ENCODE results near the gene LRRK1. TPM values are rescaled to one million over a fixed set of nuclear protein-coding genes. Genes with fewer than 3 reads are reported as not detected.

The LRRK1 gene
- total RNA-seq, 1 experiment from 2014 or later, result 7.6 TPM

DNA sequence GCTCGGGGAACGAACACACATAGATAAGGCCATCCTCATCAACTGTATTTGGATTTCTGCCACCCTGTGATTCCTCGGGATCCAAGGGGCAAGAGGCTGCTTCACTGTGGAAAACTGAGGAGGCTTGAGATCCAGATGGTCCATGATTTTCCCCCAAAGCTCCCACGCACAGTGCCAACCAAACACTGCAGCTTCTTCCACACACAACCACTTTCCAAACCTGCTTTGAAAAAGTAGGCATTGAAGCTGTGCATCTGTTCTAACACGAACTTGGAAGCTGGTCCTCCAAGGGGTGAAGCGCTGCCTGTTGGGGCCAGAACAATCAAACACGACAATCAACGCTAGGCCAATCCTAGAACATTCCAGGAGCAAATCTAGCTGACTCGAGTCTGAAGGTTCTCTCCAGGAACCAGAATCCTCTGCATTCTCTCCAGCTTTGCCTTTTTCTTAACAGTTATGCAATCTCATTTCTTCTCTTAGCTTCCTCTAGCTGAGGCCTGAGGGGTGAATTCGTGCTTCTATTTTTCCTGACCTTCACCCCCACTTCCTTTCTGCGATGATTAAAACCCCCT lies 104.4 kb downstream of the LRRK1 start:
- Mint-ChIP-seq H3K27me3 (ENCODE audit: low read depth) (no peaks in the 10 kb centered on the region; the same call in 1 of the 2 replicates), H3K4me3 (no peak overlapping the region), H3K9me3 (no peaks in the 10 kb centered on the region), H3K4me1 (peaks cover 23% of the 10 kb centered on the region), H3K27ac (no peak overlapping the region), H3K36me3 (no peaks in the 10 kb centered on the region; the same call in 1 of the 2 replicates)
- ChIA-PET CTCF (interaction anchor here (1.0 to 6.8 kb wide), 6 partner anchors 16 to 234 kb away, joined by 3 to 76 read pairs (median 4); no protein-coding TSS in a partner anchor), POLR2A (interaction anchor here (0.6 kb wide), 1 partner anchor 46 kb away, joined by 3 read pairs; no protein-coding TSS in a partner anchor)
- TF ChIP-seq CBFB (CRISPR knock-in tag; IDR thresholded peaks at IDR 0.05; ENCODE audit: low read depth) (no peak), PRRX2 (CRISPR knock-in tag; IDR thresholded peaks at IDR 0.05) (no peak), ZNF263 (CRISPR knock-in tag; IDR thresholded peaks at IDR 0.05; ENCODE audit: low read depth) (no peak), RELA (CRISPR knock-in tag; IDR thresholded peaks at IDR 0.05; ENCODE audit: borderline replicate concordance) (no peak), ATF2 (CRISPR knock-in tag; IDR thresholded peaks at IDR 0.05; ENCODE audit: borderline replicate concordance, low read depth) (no peak), EMX1 (CRISPR knock-in tag; IDR thresholded peaks at IDR 0.05) (no peak), ZNF317 (CRISPR knock-in tag; IDR thresholded peaks at IDR 0.05; ENCODE audit: borderline replicate concordance, low read depth) (no peak)
- TF ChIP-seq, protein P1, sequence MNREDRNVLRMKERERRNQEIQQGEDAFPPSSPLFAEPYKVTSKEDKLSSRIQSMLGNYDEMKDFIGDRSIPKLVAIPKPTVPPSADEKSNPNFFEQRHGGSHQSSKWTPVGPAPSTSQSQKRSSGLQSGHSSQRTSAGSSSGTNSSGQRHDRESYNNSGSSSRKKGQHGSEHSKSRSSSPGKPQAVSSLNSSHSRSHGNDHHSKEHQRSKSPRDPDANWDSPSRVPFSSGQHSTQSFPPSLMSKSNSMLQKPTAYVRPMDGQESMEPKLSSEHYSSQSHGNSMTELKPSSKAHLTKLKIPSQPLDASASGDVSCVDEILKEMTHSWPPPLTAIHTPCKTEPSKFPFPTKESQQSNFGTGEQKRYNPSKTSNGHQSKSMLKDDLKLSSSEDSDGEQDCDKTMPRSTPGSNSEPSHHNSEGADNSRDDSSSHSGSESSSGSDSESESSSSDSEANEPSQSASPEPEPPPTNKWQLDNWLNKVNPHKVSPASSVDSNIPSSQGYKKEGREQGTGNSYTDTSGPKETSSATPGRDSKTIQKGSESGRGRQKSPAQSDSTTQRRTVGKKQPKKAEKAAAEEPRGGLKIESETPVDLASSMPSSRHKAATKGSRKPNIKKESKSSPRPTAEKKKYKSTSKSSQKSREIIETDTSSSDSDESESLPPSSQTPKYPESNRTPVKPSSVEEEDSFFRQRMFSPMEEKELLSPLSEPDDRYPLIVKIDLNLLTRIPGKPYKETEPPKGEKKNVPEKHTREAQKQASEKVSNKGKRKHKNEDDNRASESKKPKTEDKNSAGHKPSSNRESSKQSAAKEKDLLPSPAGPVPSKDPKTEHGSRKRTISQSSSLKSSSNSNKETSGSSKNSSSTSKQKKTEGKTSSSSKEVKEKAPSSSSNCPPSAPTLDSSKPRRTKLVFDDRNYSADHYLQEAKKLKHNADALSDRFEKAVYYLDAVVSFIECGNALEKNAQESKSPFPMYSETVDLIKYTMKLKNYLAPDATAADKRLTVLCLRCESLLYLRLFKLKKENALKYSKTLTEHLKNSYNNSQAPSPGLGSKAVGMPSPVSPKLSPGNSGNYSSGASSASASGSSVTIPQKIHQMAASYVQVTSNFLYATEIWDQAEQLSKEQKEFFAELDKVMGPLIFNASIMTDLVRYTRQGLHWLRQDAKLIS (CRISPR knock-in tag; IDR thresholded peaks at IDR 0.05; ENCODE audit: borderline replicate concordance), result no peak
- ATAC-seq, result no peak
- no peak for DNase-seq (ENCODE audit: low spot score)

DNA sequence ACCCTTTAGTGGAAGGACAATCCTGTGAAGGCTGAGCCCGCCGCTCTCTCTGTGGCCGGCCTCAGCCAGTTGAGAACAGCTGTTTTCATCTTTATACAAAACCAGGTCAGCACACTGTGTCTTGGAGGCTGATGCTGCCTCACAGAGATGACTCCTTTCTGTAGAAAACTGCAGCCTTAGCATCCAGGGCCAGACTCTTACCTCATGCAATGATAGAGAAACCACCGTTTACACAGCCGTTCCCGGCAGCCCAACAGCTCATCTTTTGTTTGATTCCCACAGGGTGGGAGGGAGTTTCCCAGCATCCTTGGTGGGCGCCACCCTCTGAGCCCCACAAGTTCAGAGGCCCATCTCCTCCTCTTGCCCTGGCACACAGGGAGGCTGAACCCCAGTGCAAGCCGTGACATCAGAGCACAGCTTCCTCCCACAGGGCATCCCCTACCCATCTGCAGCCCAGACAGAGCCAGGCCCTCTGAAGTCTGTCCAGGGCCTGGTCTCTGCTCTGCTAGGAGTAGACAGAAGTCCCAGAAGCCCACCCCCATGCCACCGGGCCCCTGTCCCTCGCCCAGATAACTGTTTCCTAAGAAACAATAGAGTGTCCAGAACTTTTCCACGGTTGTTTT lies 105.0 kb downstream of the LRRK1 start:
- H3K4me3 Mint-ChIP-seq, result no peak overlapping the region
- ATAC-seq, result no peak
- ChIA-PET POLR2A (interaction anchor here (0.6 kb wide), 1 partner anchor 46 kb away, joined by 3 read pairs; no protein-coding TSS in a partner anchor), CTCF (interaction anchor here (1.0 to 6.8 kb wide), 4 partner anchors 16 to 233 kb away, joined by 3 to 76 read pairs (median 4); no protein-coding TSS in a partner anchor)
- peaks cover 21% of the 10 kb centered on the region for H3K4me1 Mint-ChIP-seq
- no peak overlapping the region for H3K27ac Mint-ChIP-seq
- DNase-seq (ENCODE audit: low spot score), result no peak
- H3K9me3 Mint-ChIP-seq, result no peaks in the 10 kb centered on the region
- H3K36me3 Mint-ChIP-seq, result no peaks in the 10 kb centered on the region; the same call in 1 of the 2 replicates
- H3K27me3 Mint-ChIP-seq (ENCODE audit: low read depth), result no peaks in the 10 kb centered on the region; the same call in 1 of the 2 replicates
- TF ChIP-seq ZBTB21 (CRISPR knock-in tag; IDR thresholded peaks at IDR 0.05; ENCODE audit: borderline replicate concordance) (no peak), ZMAT4 (CRISPR knock-in tag; IDR thresholded peaks at IDR 0.05) (no peak), RELA (CRISPR knock-in tag; IDR thresholded peaks at IDR 0.05; ENCODE audit: borderline replicate concordance) (no peak), ZNF232 (CRISPR knock-in tag; IDR thresholded peaks at IDR 0.05) (no peak), USF2 (CRISPR knock-in tag; IDR thresholded peaks at IDR 0.05) (no peak), FOXP4 (CRISPR knock-in tag; IDR thresholded peaks at IDR 0.05) (no peak), CREB1 (CRISPR knock-in tag; IDR thresholded peaks at IDR 0.05) (no peak), FOXJ3 (CRISPR knock-in tag; IDR thresholded peaks at IDR 0.05; ENCODE audit: borderline replicate concordance) (no peak)
- TF ChIP-seq, protein P2, sequence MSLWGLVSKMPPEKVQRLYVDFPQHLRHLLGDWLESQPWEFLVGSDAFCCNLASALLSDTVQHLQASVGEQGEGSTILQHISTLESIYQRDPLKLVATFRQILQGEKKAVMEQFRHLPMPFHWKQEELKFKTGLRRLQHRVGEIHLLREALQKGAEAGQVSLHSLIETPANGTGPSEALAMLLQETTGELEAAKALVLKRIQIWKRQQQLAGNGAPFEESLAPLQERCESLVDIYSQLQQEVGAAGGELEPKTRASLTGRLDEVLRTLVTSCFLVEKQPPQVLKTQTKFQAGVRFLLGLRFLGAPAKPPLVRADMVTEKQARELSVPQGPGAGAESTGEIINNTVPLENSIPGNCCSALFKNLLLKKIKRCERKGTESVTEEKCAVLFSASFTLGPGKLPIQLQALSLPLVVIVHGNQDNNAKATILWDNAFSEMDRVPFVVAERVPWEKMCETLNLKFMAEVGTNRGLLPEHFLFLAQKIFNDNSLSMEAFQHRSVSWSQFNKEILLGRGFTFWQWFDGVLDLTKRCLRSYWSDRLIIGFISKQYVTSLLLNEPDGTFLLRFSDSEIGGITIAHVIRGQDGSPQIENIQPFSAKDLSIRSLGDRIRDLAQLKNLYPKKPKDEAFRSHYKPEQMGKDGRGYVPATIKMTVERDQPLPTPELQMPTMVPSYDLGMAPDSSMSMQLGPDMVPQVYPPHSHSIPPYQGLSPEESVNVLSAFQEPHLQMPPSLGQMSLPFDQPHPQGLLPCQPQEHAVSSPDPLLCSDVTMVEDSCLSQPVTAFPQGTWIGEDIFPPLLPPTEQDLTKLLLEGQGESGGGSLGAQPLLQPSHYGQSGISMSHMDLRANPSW (CRISPR knock-in tag; conservative IDR thresholded peaks at IDR 0.05; ENCODE audit: low read depth), result no peak
- TF ChIP-seq, protein P3, sequence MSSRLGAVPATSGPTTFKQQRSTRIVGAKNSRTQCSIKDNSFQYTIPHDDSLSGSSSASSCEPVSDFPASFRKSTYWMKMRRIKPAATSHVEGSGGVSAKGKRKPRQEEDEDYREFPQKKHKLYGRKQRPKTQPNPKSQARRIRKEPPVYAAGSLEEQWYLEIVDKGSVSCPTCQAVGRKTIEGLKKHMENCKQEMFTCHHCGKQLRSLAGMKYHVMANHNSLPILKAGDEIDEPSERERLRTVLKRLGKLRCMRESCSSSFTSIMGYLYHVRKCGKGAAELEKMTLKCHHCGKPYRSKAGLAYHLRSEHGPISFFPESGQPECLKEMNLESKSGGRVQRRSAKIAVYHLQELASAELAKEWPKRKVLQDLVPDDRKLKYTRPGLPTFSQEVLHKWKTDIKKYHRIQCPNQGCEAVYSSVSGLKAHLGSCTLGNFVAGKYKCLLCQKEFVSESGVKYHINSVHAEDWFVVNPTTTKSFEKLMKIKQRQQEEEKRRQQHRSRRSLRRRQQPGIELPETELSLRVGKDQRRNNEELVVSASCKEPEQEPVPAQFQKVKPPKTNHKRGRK (CRISPR knock-in tag; IDR thresholded peaks at IDR 0.05; ENCODE audit: borderline replicate concordance), result no peak
- TF ChIP-seq, protein P4, sequence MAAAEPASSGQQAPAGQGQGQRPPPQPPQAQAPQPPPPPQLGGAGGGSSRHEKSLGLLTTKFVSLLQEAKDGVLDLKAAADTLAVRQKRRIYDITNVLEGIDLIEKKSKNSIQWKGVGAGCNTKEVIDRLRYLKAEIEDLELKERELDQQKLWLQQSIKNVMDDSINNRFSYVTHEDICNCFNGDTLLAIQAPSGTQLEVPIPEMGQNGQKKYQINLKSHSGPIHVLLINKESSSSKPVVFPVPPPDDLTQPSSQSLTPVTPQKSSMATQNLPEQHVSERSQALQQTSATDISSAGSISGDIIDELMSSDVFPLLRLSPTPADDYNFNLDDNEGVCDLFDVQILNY (CRISPR knock-in tag; IDR thresholded peaks at IDR 0.05), result no peak

Data from WTC11 (cell line).